Stimulated activated CD8-positive, alpha-beta memory T cell treated with anti-CD3 and anti-CD28 coated beads, Interleukin-12 subunit alpha, Interleukin-12 subunit beta, amount 100 ng/mL, for 1 hour (primary cell): ENCODE data around the gene YIPF7.

Experiments
- DNase-seq: peaks from one replicate; pipeline ENCODE4 v3.0.0-alpha.2; 2020; ENCODE audit warnings: low read depth

The YIPF7 gene

GRCh38 chr4:44616621-44617020, 34.8 kb downstream of the YIPF7 start:
- DNase-seq = no peak

- DNase-seq = no peak
Observed at GRCh38 chr4:44583393-44583792, 68.0 kb downstream of the YIPF7 start.

GRCh38 chr4:44580231-44580630, 71.2 kb downstream of the YIPF7 start:
- DNase-seq = no peak

GRCh38 chr4:44578954-44579353, 72.5 kb downstream of the YIPF7 start:
- no peak for DNase-seq
